GM21737 (cell line): ENCODE results near the gene AP3S2.
"Not testable (repeated sequence)": the region's sequence is repeated elsewhere in the genome, so short reads cannot be mapped to it uniquely, and the experiment has no call there.

Experiments
- ATAC-seq: cut with Tn5 transposase; IDR thresholded peaks from one replicate; pipeline ENCODE4 v1.9.1; 2021; ENCODE audit warnings: mild to moderate bottlenecking, moderate library complexity; ENCODE audit not compliant: unreplicated experiment

The AP3S2 gene

GRCh38 chr15:89893696-89894447 lies at the start of gene AP3S2:
Gene AP3S2 (minus strand): TSS chr15:89893994. CDS start chr15:89893949, 45 bp downstream.
- peak; percentile 93 for ATAC-seq

- ATAC-seq: no peak
Observed at GRCh38 chr15:89939910-89940309, 46.1 kb upstream of the AP3S2 start.

- not testable (repeated sequence) for ATAC-seq
Observed at GRCh38 chr15:89939377-89939776, 45.6 kb upstream of the AP3S2 start.

- ATAC-seq: no peak
Observed at GRCh38 chr15:89937365-89938350, 43.9 kb upstream of the AP3S2 start.

- ATAC-seq: no peak
Observed at GRCh38 chr15:89936786-89937265, 43.0 kb upstream of the AP3S2 start.

GRCh38 chr15:89936051-89936785 lies 42.4 kb upstream of the AP3S2 start:
- ATAC-seq: no peak

- no peak for ATAC-seq
Observed at GRCh38 chr15:89932880-89933279, 39.1 kb upstream of the AP3S2 start.

GRCh38 chr15:89928421-89928820 lies 34.6 kb upstream of the AP3S2 start:
- ATAC-seq: no peak

- no peak for ATAC-seq
Observed at GRCh38 chr15:89926158-89926557, 32.4 kb upstream of the AP3S2 start.

GRCh38 chr15:89917442-89918101 lies 23.8 kb upstream of the AP3S2 start:
- ATAC-seq: no peak

GRCh38 chr15:89916660-89917059 lies 22.9 kb upstream of the AP3S2 start:
- no peak for ATAC-seq

GRCh38 chr15:89912674-89913396 lies 19.0 kb upstream of the AP3S2 start, which contains the start of gene ARPIN:
Gene ARPIN (minus strand): TSS chr15:89912952. CDS start chr15:89912835, 117 bp downstream.
- no peak for ATAC-seq

GRCh38 chr15:89912145-89912673 lies 18.4 kb upstream of the AP3S2 start:
- ATAC-seq: no peak

- ATAC-seq: no peak
Observed at GRCh38 chr15:89910891-89911626, 17.3 kb upstream of the AP3S2 start.

GRCh38 chr15:89909611-89910010 lies 15.8 kb upstream of the AP3S2 start:
- no peak for ATAC-seq

- ATAC-seq: no peak
Observed at GRCh38 chr15:89908226-89908625, 14.4 kb upstream of the AP3S2 start.

GRCh38 chr15:89907289-89907688 lies 13.5 kb upstream of the AP3S2 start:
- no peak for ATAC-seq

GRCh38 chr15:89905846-89906378 lies 12.1 kb upstream of the AP3S2 start:
- ATAC-seq: no peak
